GM18519 (cell line): ENCODE data around the gene GTF2F1.
A peak's percentile ranks its signal among the peaks of the same experiment; 100 is the strongest.
"Not testable (repeated sequence)": the region's sequence is repeated elsewhere in the genome, so short reads cannot be mapped to it uniquely, and the experiment has no call there.

Experiments used
- ATAC-seq: cut with Tn5 transposase; IDR thresholded peaks from one replicate; pipeline ENCODE4 v1.9.1; 2021; ENCODE audit warnings: mild to moderate bottlenecking, moderate library complexity; ENCODE audit not compliant: unreplicated experiment, low FRiP score

Gene GTF2F1

GRCh38 chr19:6387372-6387771 is 5.6 kb downstream of the GTF2F1 start:
- no peak for ATAC-seq

GRCh38 chr19:6384381-6384780 is 8.6 kb downstream of the GTF2F1 start:
- ATAC-seq, result no peak

GRCh38 chr19:6383188-6383587 is 9.8 kb downstream of the GTF2F1 start:
- ATAC-seq, result no peak

- ATAC-seq, result no peak
These were observed 11.8 kb downstream of the GTF2F1 start for GRCh38 chr19:6381030-6381750.

- no peak for ATAC-seq
These were observed 13.2 kb downstream of the GTF2F1 start for GRCh38 chr19:6379744-6380143.

GRCh38 chr19:6378486-6378885 is 14.5 kb downstream of the GTF2F1 start:
- no peak for ATAC-seq

- ATAC-seq, result no peak
These were observed 14.9 kb downstream of the GTF2F1 start for GRCh38 chr19:6378041-6378440.

- no peak for ATAC-seq
These were observed 16.3 kb downstream of the GTF2F1 start for GRCh38 chr19:6376512-6377190.

- ATAC-seq, result no peak
These were observed 17.5 kb downstream of the GTF2F1 start, which contains the start of gene PSPN for GRCh38 chr19:6375411-6376010. Gene PSPN, minus strand, starts transcription at chr19:6375933. Its CDS starts 84 bp downstream, at chr19:6375849.

- ATAC-seq, result no peak
These were observed 18.1 kb downstream of the GTF2F1 start for GRCh38 chr19:6374711-6375410.

- ATAC-seq, result no peak
These were observed 18.7 kb downstream of the GTF2F1 start for GRCh38 chr19:6374161-6374709.

- ATAC-seq, result no peak
These were observed 19.2 kb downstream of the GTF2F1 start for GRCh38 chr19:6373813-6374108.

GRCh38 chr19:6373096-6373812 is 19.7 kb downstream of the GTF2F1 start:
- peak; percentile 35 for ATAC-seq

GRCh38 chr19:6372594-6373095 is 20.3 kb downstream of the GTF2F1 start, which contains the start of gene ALKBH7:
Gene ALKBH7, plus strand, starts transcription at chr19:6372794. Its CDS starts 27 bp downstream, at chr19:6372821.
- peak; percentile 70 for ATAC-seq

GRCh38 chr19:6364353-6364752 is 28.6 kb downstream of the GTF2F1 start:
- ATAC-seq, result no peak

- ATAC-seq, result no peak
These were observed 30.6 kb downstream of the GTF2F1 start for GRCh38 chr19:6362351-6362801.

GRCh38 chr19:6362027-6362350 is 31.0 kb downstream of the GTF2F1 start:
- ATAC-seq, result no peak

GRCh38 chr19:6360857-6361216 is 32.1 kb downstream of the GTF2F1 start:
- ATAC-seq, result not testable (repeated sequence)

- not testable (repeated sequence) for ATAC-seq
These were observed 32.5 kb downstream of the GTF2F1 start for GRCh38 chr19:6360445-6360844.
